ENCODE measurements around the gene CAMSAP1.

DNA sequence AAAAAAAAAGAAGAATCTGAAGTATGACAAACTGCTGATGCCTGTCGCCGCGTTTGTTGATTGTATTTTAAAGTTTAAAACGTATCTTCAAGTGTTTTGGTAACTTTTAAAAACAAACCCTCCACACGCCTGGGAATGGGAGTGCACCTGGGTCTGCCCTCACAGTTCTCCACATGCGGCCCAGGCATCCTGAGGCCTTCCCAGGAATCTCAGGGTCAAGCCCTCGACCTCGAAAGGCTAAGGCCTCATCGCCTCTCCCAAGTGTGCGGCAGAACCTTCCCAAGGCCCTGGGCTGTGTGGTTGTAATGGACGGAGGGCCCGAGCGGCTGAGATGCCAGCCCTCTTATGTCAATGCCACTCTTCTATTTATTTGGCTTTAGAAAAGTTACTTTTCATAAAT, 94.4 kb downstream of the CAMSAP1 start:
- TF ChIP-seq, protein P1, sequence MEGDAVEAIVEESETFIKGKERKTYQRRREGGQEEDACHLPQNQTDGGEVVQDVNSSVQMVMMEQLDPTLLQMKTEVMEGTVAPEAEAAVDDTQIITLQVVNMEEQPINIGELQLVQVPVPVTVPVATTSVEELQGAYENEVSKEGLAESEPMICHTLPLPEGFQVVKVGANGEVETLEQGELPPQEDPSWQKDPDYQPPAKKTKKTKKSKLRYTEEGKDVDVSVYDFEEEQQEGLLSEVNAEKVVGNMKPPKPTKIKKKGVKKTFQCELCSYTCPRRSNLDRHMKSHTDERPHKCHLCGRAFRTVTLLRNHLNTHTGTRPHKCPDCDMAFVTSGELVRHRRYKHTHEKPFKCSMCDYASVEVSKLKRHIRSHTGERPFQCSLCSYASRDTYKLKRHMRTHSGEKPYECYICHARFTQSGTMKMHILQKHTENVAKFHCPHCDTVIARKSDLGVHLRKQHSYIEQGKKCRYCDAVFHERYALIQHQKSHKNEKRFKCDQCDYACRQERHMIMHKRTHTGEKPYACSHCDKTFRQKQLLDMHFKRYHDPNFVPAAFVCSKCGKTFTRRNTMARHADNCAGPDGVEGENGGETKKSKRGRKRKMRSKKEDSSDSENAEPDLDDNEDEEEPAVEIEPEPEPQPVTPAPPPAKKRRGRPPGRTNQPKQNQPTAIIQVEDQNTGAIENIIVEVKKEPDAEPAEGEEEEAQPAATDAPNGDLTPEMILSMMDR (conservative IDR thresholded peaks at IDR 0.05; ENCODE audit: low read length): no peak
- TF ChIP-seq EZH2phosphoT487 (IDR thresholded peaks at IDR 0.05; ENCODE audit: borderline replicate concordance, low read depth, low read length): no peak

Data from OCI-LY7 (cell line).